Left lung (tissue), 10 donors: ENCODE data around the gene CYP1B1. TPM values are rescaled to one million over a fixed set of nuclear protein-coding genes. Genes with fewer than 3 reads are reported as not detected.

Experiments
- ATAC-seq: fragments of 200-7000 bp; cut with Tn5 transposase; one replicate; pipeline ENCODE4 v1.9.1; 2020; ENCODE audit warnings: moderate library complexity
- DNase-seq, 4 donors: peaks; one replicate each; pipeline ENCODE4 v3.0.0-alpha.2; 2013 to 2020
- H3K27ac ChIP-seq, 2 donors: fragments of 200-600 bp; sonication (generic) in 1 of 2; one replicate each; pipeline versions ENCODE4 v1.5.0 to v1.8.0; 2020 to 2021
- H3K27me3 ChIP-seq, 2 donors: fragments of 200-600 bp; sonication (generic) in 1 of 2; one replicate each; pipeline versions ENCODE4 v1.5.0 to v1.8.0; 2020 to 2021
- H3K36me3 ChIP-seq, 2 donors: fragments of 200-600 bp; sonication (generic) in 1 of 2; one replicate each; pipeline versions ENCODE4 v1.5.0 to v1.8.0; 2020 to 2021
- H3K4me1 ChIP-seq, 2 donors: fragments of 200-600 bp; one replicate each; pipeline ENCODE4 v1.8.0; 2021
- H3K4me3 ChIP-seq, 2 donors: fragments of 200-600 bp; sonication (generic) in 1 of 2; one replicate each; pipeline versions ENCODE4 v1.5.0 to v1.8.0; 2020 to 2021; ENCODE audit warnings: mild to moderate bottlenecking in 1 of 2
- H3K9me3 ChIP-seq, 2 donors: fragments of 200-600 bp; sonication (generic) in 1 of 2; one replicate each; pipeline versions ENCODE4 v1.5.0 to v1.8.0; 2020 to 2021
- CTCF ChIP-seq, 2 donors: fragments of 200-600 bp; sonication (generic) in 1 of 2; IDR thresholded peaks; one replicate each; pipeline versions ENCODE4 v1.5.0 to v1.8.0; 2021; ENCODE audit warnings: antibody characterized with exemption in 2 of 2
- intact Hi-C, 2 donors: fragments of 100-400 bp; cut with DNase I; formaldehyde crosslinking; loops; one replicate each; pipeline versions ENCODE4 v1.11.2 to v1.14.2; 2022
- polyA plus RNA-seq, 6 donors: library from polyadenylated mRNA; unstranded; fragments of 120-200 nt; gene quantifications; one replicate each; pipeline ENCODE4 v1.2.1, GENCODE V29; 2013; ENCODE audit not compliant: insufficient read length in 6 of 6
- total RNA-seq, 2 donors: library from RNA; stranded (reverse); fragmentation: NEBNext Ultra II Directional; extraction: Animal tissue kit (Norgen Biotek cat#: 25700); gene quantifications; one replicate each; pipeline ENCODE4 v1.2.1, GENCODE V29; 2021
- donor health status: DM: no; HTN: yes; CAD: no.
- donor health status: DM: no; HTN: no; CAD: no.

Gene CYP1B1
- total and polyA plus RNA-seq, 8 donors: 1.0 to 155 (median 1.6) TPM

- DNase-seq (no peak), ATAC-seq (no peak)
- Histone ChIP-seq H3K27me3 (peaks cover 7 to 41% of the 10 kb centered on the region in 2 donors), H3K4me1 (peaks cover 0 to 6% of the 10 kb centered on the region in 2 donors), H3K36me3 (no peaks in the 10 kb centered on the region), H3K4me3 (no peak overlapping the region), H3K27ac (no peak overlapping the region), H3K9me3 (peaks cover 0 to 3% of the 10 kb centered on the region in 2 donors)
- no peak for TF ChIP-seq CTCF (IDR thresholded peaks at IDR 0.05)
- intact Hi-C loops: no loop called here
These were observed 36.6 kb downstream of the CYP1B1 start for GRCh38 chr2:38039121-38039910.

DNA sequence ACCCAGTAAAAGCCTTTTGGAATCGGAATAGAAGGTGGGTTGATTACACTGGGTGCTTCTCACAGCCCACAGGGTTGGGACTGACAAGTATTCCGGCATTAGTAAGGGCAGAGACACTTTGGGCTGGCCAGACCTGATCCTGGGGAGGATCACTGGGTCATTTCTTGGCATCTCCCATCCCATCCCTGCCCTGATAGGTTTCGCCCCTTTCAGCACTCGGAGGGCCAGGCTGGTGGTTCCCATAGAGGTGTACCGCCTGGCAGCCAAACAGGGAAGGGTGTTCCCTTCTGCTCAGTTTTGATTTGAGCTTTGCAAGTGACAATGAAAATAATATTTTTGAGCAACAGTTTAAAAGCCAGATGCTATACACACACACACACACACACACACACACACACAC, 37.3 kb downstream of the CYP1B1 start:
- H3K27ac ChIP-seq: peak overlapping the region; percentile 42 to 58
- H3K4me3 ChIP-seq: peak overlapping the region in 1 of 2 donors; percentile 17
- H3K9me3 ChIP-seq: peaks cover 0 to 3% of the 10 kb centered on the region in 2 donors
- no peak for DNase-seq
- no peak for TF ChIP-seq CTCF (IDR thresholded peaks at IDR 0.05)
- intact Hi-C loops: no loop called here
- H3K4me1 ChIP-seq: peaks cover 0 to 6% of the 10 kb centered on the region in 2 donors
- peaks cover 7 to 41% of the 10 kb centered on the region in 2 donors for H3K27me3 ChIP-seq
- no peaks in the 10 kb centered on the region for H3K36me3 ChIP-seq
- no peak for ATAC-seq

- peak; percentile 95 for ATAC-seq
- peaks cover 0 to 6% of the 10 kb centered on the region in 2 donors for H3K4me1 ChIP-seq
- TF ChIP-seq CTCF (IDR thresholded peaks at IDR 0.05): peak in 1 of 2 donors; percentile 19
- intact Hi-C loops: no loop called here
- peaks cover 0 to 3% of the 10 kb centered on the region in 2 donors for H3K9me3 ChIP-seq
- H3K4me3 ChIP-seq: peak overlapping the region; percentile 14 to 17
- H3K27ac ChIP-seq: peak overlapping the region; percentile 42 to 58
- no peaks in the 10 kb centered on the region for H3K36me3 ChIP-seq
- peak; percentile 34 to 79 (median 52) for DNase-seq
- peaks cover 7 to 41% of the 10 kb centered on the region in 2 donors for H3K27me3 ChIP-seq
These were observed 38.0 kb downstream of the CYP1B1 start for GRCh38 chr2:38037757-38038621.

GRCh38 chr2:38037325-38037724, 38.6 kb downstream of the CYP1B1 start:
- no peak overlapping the region for H3K27ac ChIP-seq
- H3K9me3 ChIP-seq: no peaks in the 10 kb centered on the region
- no peak for ATAC-seq
- no peaks in the 10 kb centered on the region for H3K36me3 ChIP-seq
- H3K4me1 ChIP-seq: peaks cover 0 to 6% of the 10 kb centered on the region in 2 donors
- intact Hi-C loops: no loop called here
- no peak for DNase-seq
- peaks cover 7 to 41% of the 10 kb centered on the region in 2 donors for H3K27me3 ChIP-seq
- TF ChIP-seq CTCF (IDR thresholded peaks at IDR 0.05): no peak
- no peak overlapping the region for H3K4me3 ChIP-seq

DNA sequence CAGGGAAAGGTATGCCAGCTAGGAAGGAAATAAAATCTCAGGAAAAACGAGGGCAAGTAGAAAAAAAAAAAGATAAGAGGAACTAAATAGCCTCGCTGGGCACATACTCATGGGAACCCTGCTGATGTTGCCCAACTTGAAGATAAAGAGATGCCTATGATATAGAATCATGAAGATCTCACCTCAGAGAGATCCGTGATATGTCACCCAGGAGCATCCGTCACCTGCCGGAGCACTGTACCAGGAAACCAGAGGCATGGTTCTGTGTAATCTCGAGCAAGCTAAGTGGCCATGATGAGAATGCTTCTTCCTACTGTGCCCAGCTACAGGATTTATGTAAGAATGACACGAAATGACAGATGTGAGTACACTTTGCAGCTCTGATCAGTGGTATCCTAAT, 40.0 kb downstream of the CYP1B1 start:
- TF ChIP-seq CTCF (IDR thresholded peaks at IDR 0.05): no peak
- DNase-seq (no peak), ATAC-seq (no peak)
- peaks cover 0 to 6% of the 10 kb centered on the region in 2 donors for H3K4me1 ChIP-seq
- no peaks in the 10 kb centered on the region for H3K9me3 ChIP-seq
- H3K27me3 ChIP-seq: peaks cover 7 to 41% of the 10 kb centered on the region in 2 donors
- intact Hi-C loops: no loop called here
- no peaks in the 10 kb centered on the region for H3K36me3 ChIP-seq
- H3K4me3 ChIP-seq: no peak overlapping the region
- H3K27ac ChIP-seq: no peak overlapping the region
